Hepatocyte (in vitro differentiated cells): ENCODE results near the gene RBMS1. TPM values are rescaled to one million over a fixed set of nuclear protein-coding genes. Genes with fewer than 3 reads are reported as not detected.

Experiments used
- DNase-seq: peaks from one replicate; pipeline ENCODE4 v3.0.0-alpha.2; 2016; ENCODE audit warnings: low spot score
- H2AFZ ChIP-seq: fragments of 200-600 bp; sonication (generic); 2 replicates; pipeline ENCODE4 v1.6.0; 2016; ENCODE audit warnings: antibody characterized with exemption, mild to moderate bottlenecking
- H3K27ac ChIP-seq: fragments of 200-600 bp; sonication (generic); 2 replicates; pipeline ENCODE4 v1.5.1; 2016; ENCODE audit warnings: mild to moderate bottlenecking
- H3K27me3 ChIP-seq: fragments of 200-600 bp; sonication (generic); 2 replicates; pipeline ENCODE4 v1.6.1; 2016
- H3K36me3 ChIP-seq: fragments of 200-600 bp; sonication (generic); replicated peaks from 2 replicates; pipeline ENCODE4 v1.5.1; 2016; ENCODE audit warnings: low read depth; ENCODE audit not compliant: insufficient read depth
- H3K4me1 ChIP-seq: fragments of 200-600 bp; sonication (generic); 2 replicates; pipeline ENCODE4 v1.5.1; 2016; ENCODE audit warnings: mild to moderate bottlenecking, moderate library complexity; ENCODE audit not compliant: insufficient read depth
- H3K4me2 ChIP-seq: fragments of 200-600 bp; sonication (generic); 2 replicates; pipeline ENCODE4 v1.6.0; 2016
- H3K4me3 ChIP-seq: fragments of 200-600 bp; sonication (generic); 2 replicates; pipeline ENCODE4 v1.5.1; 2016; ENCODE audit warnings: mild to moderate bottlenecking
- H3K79me2 ChIP-seq: fragments of 200-600 bp; sonication (generic); 2 replicates; pipeline ENCODE4 v1.6.0; 2017; ENCODE audit warnings: mild to moderate bottlenecking
- H3K9me2 ChIP-seq: fragments of 200-600 bp; sonication (generic); replicated peaks from 2 replicates; pipeline ENCODE4 v1.6.0; 2017; ENCODE audit warnings: mild to moderate bottlenecking; ENCODE audit not compliant: insufficient read depth
- H3K9me3 ChIP-seq: fragments of 200-600 bp; sonication (generic); 2 replicates; pipeline ENCODE4 v1.5.1; 2016; ENCODE audit warnings: low read depth, mild to moderate bottlenecking
- H4K20me1 ChIP-seq: fragments of 200-600 bp; sonication (generic); 2 replicates; pipeline ENCODE4 v1.6.0; 2016; ENCODE audit warnings: mild to moderate bottlenecking; ENCODE audit not compliant: insufficient read depth, poor library complexity, severe bottlenecking
- CTCF ChIP-seq: fragments of 200-600 bp; sonication (generic); IDR thresholded peaks from 2 replicates; pipeline ENCODE4 v1.5.1; 2016; ENCODE audit warnings: antibody characterized with exemption, mild to moderate bottlenecking; ENCODE audit not compliant: poor library complexity
- EZH2 ChIP-seq: fragments of 200-600 bp; sonication (generic); IDR thresholded peaks from 2 replicates; pipeline ENCODE4 v1.6.1; 2016; ENCODE audit warnings: antibody characterized with exemption, mild to moderate bottlenecking, borderline replicate concordance
- EZH2phosphoT487 ChIP-seq: fragments of 200-600 bp; sonication (generic); IDR thresholded peaks from one replicate; pipeline ENCODE4 v1.6.1; 2018; ENCODE audit warnings: antibody characterized with exemption, mild to moderate bottlenecking, low read depth, moderate library complexity; ENCODE audit not compliant: unreplicated experiment, severe bottlenecking
- WGBS: methylation state at CpG from one replicate; pipeline ENCODE4 v1.1.6; 2016; ENCODE audit warnings: low lambda C conversion rate; ENCODE audit errors: missing lambda C conversion rate; 5-methylcytosine and 5-hydroxymethylcytosine counted together
- polyA plus RNA-seq: library from polyadenylated mRNA; unstranded; fragments of >200 nt; fragmentation: Nextera tagmentation; extraction: Ambion mirVana; gene quantifications from 2 replicates; pipeline ENCODE4 v1.2.1, GENCODE V29; 2016
- total RNA-seq: library from RNA; depleted of rRNA; stranded (reverse); fragments of >200 nt; gene quantifications from 2 replicates; pipeline ENCODE4 v1.2.3, GENCODE V29; 2014

Gene RBMS1
- total and polyA plus RNA-seq, 2 experiments from 2014 or later, result 87.9 to 103 TPM

GRCh38 chr2:160290598-160290997 is 203.0 kb downstream of the RBMS1 start:
- no peaks in the 10 kb centered on the region for H3K9me2 ChIP-seq
- no peak overlapping the region for H3K4me2 ChIP-seq
- H3K4me3 ChIP-seq, result no peak overlapping the region
- no peak overlapping the region for H2AFZ ChIP-seq
- no peak overlapping the region for H3K27ac ChIP-seq
- peaks cover 26% of the 10 kb centered on the region for H3K4me1 ChIP-seq
- 90% methylated on average over 3 of the region's 3 CpGs for WGBS
- TF ChIP-seq EZH2 (no peak), CTCF (no peak), EZH2phosphoT487 (no peak)
- no peaks in the 10 kb centered on the region for H3K36me3 ChIP-seq
- DNase-seq, result no peak
- H3K9me3 ChIP-seq, result no peaks in the 10 kb centered on the region
- H4K20me1 ChIP-seq, result no peaks in the 10 kb centered on the region
- H3K27me3 ChIP-seq, result no peaks in the 10 kb centered on the region
- peaks cover 10% of the 10 kb centered on the region for H3K79me2 ChIP-seq

DNA sequence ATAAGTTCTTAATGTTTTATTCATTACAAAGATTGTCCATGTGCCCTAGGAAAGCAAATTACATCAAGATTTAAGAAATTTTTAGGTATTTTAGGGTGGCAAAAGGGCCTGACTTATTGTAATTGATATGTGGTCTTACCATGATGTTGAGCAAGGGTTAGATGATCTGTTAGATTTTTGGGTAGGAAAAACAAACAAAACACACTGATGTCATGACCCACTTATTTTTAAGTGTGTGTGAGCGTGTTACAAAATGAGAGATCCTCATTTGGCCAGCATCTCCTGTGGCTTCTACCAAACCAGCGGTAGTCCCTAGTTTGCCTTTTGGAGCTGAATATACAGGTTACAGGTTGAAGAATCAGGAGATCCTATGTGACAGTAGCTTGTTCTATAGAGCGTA is 203.8 kb downstream of the RBMS1 start:
- 74% methylated on average over 3 of the region's 3 CpGs for WGBS
- Histone ChIP-seq H3K4me2 (no peak overlapping the region), H3K9me3 (no peaks in the 10 kb centered on the region), H3K36me3 (no peaks in the 10 kb centered on the region), H4K20me1 (no peaks in the 10 kb centered on the region), H3K79me2 (peaks cover 13% of the 10 kb centered on the region), H2AFZ (no peak overlapping the region), H3K4me1 (peaks cover 18% of the 10 kb centered on the region), H3K9me2 (no peaks in the 10 kb centered on the region), H3K27ac (no peak overlapping the region), H3K27me3 (no peaks in the 10 kb centered on the region), H3K4me3 (no peak overlapping the region)
- TF ChIP-seq EZH2phosphoT487 (no peak), EZH2 (no peak), CTCF (no peak)
- no peak for DNase-seq

- no peak overlapping the region for H3K27ac ChIP-seq
- peaks cover 11% of the 10 kb centered on the region for H3K4me1 ChIP-seq
- H3K36me3 ChIP-seq, result no peaks in the 10 kb centered on the region
These were observed 204.5 kb downstream of the RBMS1 start for GRCh38 chr2:160289126-160289525.

More at GRCh38 chr2:160289126-160289525, 204.5 kb downstream of the RBMS1 start:
- Histone ChIP-seq H3K9me2 (no peaks in the 10 kb centered on the region), H3K27me3 (no peaks in the 10 kb centered on the region), H3K79me2 (peaks cover 13% of the 10 kb centered on the region), H2AFZ (no peak overlapping the region), H4K20me1 (no peaks in the 10 kb centered on the region), H3K4me2 (no peak overlapping the region), H3K9me3 (no peaks in the 10 kb centered on the region), H3K4me3 (no peak overlapping the region)
- WGBS, result 96% methylated on average over 1 of the region's 1 CpG
- TF ChIP-seq CTCF (no peak), EZH2phosphoT487 (no peak), EZH2 (no peak)
- no peak for DNase-seq
